ENCODE results near the gene HTD2.
"Not testable (repeated sequence)": the region's sequence is repeated elsewhere in the genome, so short reads cannot be mapped to it uniquely, and the experiment has no call there.

Gene HTD2

DNA sequence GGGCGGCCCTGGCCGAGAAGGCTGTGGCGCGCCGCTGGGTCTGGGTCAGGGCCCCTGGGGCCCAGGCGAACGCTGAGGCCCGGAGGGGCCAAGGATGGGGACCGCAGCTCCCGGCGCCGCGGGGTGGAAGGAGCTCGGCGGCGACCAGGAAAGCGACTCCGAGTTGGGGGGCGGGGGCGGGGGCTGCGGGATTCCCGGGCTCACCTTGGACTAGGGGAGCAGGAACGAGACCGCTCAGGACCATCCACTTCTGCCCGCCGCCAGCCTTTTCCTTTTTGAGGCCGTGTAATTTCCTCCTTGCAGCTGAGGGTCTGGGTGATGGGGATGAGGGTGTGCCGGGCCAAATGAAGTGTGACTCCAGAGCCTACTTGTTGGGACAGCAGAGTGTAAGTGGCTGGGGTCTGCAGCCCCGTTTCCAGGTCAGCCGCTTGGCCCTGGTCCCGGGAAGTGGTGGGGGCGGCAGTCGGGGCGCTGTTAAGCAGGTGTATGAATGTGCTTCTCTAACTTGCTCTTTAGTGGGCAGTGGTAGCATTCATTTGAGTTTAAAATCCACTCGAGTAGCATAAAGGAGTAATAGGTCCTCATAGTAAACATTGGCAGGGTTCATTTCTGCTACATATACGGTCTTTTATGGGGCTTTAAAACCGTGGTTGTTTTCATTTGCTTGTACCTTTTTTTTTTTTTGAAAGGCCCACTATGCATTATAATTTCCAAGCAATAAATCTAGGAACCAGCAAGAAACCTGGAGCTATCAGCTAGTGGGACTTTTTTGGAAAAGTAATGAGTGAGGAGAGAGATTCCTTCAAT is 27.1 kb downstream of the HTD2 start:
- DNase-seq: no peak

DNA sequence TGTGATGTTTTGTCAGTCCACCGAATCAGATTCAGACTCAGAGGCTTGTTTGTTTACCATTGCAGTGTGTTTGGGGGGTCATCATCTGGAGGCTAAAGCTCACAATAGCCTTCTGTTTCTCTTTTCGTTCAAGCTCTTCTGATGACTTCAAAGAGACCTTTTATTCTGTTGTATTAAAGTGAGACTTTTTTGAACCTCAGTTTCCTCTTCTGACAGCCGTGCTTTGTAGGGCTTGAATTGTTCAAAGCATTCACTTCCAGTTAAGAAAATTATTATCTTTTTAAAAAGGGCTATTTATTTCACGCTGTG is 27.6 kb downstream of the HTD2 start:
- DNase-seq: no peak

DNA sequence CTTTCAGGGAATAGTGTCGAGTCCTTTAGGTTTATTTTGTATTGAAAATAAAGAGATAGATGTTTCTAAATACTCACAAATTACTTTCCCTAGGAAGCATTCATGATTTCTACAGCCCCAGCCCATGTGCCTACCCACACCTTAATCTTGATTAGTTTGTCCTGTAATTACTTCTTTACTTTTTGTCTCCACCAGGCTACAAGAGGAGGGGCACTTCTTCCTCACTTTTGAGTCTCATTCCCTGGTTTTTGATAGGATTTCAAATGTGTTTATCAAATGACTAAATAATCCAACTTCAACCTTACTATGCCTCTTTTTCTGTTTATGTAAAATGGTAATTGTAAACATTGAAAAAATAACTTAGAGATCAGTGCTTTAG is 28.2 kb downstream of the HTD2 start:
- no peak for DNase-seq

DNA sequence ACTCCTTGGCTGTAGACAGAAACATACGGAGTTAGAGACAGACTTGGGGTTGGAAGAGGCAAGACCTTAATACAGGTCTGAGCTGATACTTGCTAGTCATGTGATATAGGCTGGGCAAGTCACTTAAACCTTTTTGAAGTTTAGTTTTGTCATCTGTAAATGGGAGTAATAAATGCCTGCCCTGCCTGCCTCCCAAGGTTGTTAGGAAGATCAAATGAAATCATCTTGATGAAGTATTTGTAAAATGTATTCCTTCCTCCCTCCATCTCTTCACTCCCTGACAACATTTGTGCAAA is 29.3 kb downstream of the HTD2 start:
- DNase-seq: no peak

DNA sequence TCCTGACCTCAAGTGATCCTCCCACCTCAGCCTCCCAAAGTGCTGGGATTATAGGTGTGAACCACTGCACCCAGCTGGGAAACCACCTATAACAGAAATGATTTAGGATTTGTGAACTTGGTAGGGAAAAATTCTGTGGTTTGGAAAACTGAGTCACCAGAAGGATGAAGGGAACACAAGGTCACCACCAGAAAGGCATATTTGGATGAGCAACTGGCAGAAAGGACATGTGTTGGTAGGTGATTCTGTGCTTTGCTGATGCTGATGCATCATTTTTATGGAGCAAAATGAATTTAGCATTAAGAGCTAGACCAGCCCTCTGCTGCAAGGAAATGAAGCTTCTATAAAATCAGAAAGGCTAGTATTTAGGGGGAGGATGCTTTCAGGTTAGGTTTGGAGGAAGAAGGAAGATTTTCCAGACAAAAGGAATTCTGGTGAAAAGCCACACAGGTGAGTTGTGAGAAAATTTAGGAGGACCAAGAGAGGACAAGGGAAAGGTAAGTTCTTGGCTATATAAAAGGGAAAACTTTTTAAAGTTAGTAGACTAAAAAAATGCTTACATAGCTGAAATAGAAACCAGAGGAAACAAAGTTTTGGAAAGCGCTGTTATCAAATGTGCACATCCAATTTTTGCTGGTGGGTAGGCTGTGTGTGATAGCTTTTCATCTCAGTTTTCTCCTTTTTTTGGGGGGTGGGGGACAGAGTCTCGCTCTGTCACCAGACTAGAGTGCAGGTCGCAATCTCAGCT is 30.0 kb downstream of the HTD2 start:
- DNase-seq: no peak

DNA sequence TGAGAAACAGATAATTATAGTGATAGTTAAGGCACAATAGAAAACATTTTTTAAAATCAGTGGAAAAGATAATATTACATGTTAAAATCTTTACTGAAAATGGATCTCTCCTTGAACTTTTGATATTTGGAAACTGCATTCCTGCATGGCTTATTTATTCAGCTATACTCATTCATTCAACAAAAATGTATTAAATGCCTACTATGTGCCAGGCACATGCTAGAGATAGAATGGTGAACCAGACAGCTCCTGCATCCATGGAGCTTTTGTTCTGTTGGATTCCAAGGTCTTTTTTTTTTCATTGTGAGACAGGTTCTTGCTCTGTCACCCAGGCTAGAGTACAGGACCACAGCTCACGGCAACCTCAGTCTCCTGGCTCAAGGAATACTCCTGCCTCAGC is 30.9 kb downstream of the HTD2 start:
- DNase-seq: no peak

DNA sequence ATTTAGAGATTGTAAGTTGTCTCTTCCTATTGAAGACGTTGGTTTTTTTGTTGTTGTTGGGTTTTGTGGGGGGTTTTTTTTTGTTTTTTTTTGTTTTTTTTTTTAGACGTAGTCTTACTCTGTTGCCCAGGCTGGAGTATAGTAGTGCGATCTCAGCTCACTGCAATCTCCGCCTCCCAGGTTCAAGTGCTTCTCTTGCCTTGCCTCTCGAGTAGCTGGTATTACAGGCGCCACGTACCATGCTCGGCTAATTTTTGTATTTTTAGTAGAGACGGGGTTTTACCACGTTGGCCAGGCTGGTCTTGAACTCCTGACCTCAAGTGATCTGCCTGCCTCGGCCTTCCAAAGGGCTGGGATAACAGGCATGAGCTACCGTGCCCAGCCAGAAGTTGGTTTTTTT is 32.8 kb downstream of the HTD2 start:
- not testable (repeated sequence) for DNase-seq

DNA sequence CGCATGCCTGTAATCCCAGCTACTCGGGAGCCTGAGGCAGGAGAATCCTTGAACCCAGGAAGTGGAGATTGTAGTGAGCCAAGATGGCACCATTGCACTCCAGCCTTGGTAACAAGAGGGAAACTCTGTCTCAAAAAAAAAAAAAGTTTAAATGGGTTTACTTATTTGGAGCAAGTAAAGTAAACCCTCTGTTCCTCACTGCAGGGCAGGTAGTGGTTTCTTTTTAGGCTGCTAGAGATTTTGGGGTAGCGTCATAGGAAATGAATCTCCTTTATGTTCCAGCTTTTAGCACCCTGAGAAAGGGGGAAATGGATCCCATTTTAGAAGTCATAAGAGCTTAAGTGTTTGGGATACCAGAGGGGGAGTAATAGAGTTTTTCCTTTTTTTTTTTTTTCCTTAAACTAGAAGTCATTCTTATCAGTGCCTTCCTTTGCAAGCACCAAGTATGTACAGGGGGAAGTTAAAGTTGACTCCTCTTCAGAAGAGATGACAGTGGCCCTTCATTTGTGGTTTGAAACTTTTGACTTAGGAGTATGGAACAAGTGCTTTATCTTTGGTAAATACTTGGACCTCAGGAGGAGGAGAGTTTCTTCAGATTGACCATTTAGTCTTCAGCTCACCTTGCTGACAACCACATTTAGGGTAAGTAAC is 34.4 kb downstream of the HTD2 start:
- DNase-seq: no peak

DNA sequence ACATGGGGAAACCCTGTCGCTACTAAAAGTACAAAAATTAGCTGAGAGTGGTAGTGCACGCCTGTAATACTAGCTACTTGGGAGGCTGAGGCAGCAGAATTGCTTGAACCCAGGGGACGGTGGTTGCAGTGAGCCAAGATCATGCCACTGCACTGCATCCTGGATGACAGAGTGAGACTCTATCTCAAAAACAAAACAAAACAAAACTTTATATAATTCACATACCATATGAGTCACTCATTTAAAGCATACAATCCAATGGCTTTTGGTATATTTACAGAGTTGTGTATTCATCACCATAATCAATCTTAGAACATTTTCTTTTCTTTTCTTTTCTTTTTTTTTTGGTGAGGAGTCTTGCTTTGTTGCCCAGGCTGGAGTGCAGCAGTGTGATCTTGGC is 35.1 kb downstream of the HTD2 start:
- no peak for DNase-seq

DNA sequence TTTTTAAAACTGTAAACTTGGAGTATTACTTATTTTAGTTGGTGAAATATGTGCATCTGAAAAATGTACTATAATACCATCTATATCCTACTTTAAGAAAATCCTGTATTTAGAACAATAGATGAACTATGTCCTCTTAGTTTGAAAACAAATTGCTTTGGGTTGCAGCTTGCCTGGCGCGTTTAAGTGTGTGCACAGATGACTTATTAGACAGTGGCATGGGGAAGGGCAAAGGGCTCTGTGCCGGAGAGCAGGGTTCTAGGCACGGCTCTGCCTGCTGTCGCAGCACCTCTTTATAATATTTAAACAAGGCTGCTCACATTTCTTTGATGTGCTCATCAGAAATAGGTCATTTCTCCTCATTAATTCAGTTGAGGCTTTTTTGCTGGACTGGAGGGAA is 36.4 kb downstream of the HTD2 start:
- DNase-seq: no peak

DNA sequence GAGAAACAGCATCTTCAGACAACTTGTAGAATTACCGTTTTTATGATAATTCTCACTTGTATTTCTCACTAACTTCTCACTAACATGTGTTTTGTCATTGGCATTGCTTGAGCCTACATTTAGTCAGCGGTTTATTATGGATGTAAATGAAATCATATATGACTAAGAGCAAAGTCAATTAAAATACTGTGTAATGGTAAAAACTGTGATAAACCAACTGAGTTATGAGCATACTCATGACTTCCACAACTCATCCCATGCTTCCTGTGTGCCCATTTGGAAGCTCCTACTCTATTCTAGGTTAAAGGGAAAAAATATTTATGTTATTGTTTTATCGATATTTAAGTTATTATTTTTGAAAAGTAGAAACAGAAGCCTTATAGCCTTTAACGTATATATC is 39.1 kb downstream of the HTD2 start:
- DNase-seq: no peak

DNA sequence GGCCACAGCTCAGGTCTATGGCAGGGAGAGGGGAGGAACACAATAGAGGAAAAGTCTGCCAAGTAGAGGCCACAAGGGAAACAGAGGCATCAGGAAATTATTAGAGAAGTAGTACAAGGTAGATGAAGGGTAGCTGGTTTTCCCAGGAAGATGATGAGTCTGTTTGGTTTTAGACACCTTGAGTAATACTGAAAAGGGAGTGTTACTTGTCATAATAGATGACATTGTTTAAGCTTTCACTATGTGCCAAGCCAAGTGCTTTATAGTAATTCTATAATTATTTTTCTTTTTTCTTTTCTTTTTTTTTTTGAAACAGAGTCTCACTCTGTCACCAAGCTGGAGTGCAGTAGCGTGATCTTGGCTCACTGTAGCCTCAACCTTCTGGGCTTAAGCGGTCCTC is 40.0 kb downstream of the HTD2 start:
- no peak for DNase-seq

DNA sequence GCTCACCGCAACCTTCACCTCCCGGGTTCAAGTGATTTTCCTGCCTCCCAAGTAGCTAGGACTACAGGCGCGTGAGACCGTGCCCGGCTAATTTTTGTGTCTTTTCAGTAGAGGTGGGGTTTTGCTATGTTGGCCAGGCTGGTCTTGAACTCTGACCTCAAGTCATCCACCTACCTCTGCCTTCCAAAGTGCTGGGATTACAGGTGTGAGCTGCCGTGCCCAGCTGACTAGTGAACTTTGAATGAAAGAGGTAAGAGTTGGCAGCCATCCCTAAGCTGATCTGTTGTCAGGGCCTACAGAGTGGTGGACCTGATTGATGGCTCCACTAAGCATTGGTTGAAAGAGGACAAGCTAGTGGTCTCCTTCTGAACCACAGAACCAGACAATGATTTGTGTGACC is 41.7 kb downstream of the HTD2 start:
- no peak for DNase-seq

DNA sequence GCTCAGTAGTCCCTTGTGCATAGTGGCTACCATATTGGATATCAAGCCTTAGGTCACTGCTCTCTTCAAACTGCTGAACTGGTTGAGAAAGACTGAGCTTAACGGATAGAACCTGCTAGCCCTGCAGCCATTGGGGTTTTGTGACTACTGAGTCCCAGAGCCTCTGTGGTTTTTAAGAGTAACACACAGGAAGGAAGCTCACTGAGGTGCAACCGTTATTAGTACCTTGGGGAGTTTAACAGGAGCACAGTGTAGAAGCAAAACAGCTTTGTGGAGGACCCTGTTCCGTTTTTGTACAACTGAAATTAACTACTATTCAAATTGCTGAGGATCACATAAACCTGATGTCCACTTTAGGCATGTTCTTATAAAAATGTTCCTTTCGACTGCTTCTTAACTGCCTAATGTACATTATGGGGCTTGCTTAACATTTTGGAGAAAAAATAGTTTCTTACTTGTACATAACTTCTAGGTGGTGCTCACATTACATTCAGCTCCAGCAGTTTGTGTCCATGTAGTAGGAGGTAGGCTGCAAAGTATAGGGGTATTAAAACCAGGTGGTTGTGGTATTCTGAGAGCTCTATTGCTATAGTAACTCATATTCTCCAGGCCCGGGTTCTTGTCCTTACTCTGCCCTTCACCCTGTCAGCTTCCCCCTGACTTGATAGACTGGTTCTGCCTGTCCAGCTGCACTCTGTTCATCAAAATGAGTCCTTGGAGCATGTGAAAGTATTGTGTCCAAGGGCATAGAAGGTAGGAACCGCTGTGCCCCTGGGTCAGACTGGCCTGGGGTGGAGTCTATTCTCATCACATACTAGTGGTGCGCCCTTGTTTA is 43.7 kb downstream of the HTD2 start:
- DNase-seq: peak; percentile 28

DNA sequence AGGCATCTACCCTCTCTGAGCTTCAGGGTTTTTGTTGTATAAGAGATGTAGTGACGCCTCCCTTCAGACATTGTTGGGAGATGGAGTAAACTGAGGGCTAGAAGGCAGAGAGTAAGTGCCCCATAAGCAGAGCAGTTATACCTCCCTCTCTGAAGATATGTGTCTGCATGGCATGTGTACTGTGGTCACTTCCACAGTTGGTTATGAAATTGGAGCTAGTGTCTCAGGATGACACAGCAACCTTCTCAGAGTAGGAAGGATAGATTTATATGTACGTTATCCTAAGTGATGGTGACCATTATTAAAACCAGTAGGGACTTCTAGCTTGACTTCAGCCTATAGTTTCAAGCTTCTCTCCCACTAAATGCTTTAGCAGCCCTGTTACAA is 44.3 kb downstream of the HTD2 start:
- DNase-seq: no peak

DNA sequence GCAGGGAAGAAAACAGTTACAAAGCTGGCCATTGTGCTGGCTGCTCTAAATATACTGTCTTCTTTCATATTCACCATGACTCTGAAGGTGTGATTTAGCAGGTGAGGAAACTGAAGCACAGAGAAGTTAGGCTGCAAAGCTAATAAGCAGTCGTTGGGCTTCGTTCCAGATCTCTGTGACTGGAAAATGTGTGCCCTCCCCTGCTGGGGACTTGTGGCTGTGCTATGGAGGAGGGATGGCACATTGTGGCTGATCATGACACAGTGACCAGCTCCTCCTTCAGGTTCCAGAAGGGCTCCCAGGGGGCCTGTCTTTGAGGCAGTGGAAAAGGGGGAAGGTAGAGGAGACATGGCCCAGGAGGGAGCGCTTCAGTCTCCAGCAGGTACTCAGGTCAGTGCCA is 45.6 kb downstream of the HTD2 start:
- no peak for DNase-seq

DNA sequence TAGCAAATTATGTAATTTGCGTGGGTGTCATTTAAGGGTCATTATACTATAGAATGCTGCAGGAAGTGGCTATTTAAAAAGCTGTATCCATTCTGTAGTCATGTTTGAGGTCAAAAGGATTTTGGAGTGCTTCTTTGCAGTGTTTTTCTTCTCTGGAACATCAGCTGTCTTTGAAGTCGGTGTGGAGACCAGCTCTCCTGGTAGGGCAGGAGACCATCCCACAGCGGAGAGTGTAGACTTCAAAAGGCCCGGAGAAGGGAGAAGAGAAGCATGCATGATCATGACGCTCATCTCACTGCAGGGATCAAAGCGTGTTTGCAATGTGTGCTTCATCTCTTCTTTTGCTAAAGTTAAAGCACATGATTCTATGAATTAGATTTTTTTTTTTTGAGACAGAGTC is 46.3 kb downstream of the HTD2 start:
- DNase-seq: no peak

DNA sequence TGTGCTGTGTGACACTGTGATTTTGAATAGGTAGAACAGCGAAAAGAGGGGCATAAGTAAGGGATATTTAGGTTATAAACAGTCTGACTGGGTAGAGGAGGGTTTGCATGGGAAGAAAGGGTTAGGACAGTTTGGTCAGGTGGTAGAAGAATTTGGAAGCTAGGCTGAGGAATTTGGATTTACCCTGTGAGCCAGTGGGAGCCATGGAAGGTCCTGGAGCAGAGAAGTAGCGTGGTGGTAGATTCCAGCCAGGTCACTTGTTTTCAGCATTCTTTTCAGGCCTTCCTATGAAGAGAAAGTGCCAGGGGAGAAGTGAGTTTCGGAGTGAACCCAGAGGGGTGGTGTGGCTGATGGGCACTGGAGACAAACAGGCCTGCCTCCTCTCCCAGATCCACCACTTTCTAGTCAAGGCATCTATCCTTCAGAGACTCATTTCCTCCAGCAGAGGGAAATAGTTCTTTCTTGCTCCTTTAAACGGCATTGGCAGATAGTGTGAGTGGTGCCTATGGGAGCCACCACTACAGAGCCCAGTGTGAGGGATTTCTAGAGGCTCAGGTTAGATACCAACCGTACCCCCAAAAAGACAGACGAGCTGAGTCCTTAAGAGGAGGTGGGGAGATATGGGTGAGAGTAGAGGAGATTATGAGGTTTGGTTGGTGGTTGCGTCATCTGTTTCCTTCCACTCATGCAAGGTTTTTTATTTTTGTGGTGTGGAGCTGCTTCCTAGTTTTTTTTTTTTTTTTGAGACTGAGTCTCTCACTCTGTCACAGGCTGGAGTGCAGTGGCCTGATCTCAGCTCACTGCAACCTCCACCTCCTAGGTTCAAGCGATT is 47.6 kb downstream of the HTD2 start:
- peak; percentile 42 for DNase-seq

DNA sequence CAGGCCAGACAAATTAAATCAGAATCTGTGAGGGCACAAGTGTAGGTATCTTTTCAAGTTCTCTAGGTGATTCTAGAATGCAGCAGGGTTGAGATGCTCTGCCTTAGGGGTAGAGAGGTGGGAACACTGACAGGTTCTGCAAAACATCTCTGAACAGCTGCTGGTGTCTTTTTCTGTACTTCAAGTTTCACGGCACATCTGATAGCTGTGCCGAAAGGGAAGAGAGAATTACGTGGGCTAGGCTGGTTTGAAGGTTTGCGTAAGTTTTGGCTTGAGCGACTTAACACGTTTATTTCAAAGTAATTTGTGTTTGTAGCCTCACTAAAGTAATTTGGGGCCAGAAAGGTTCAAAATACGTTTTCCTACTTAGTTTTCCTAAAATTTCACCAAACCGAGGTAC is 48.9 kb downstream of the HTD2 start:
- peak; percentile 33 for DNase-seq

DNA sequence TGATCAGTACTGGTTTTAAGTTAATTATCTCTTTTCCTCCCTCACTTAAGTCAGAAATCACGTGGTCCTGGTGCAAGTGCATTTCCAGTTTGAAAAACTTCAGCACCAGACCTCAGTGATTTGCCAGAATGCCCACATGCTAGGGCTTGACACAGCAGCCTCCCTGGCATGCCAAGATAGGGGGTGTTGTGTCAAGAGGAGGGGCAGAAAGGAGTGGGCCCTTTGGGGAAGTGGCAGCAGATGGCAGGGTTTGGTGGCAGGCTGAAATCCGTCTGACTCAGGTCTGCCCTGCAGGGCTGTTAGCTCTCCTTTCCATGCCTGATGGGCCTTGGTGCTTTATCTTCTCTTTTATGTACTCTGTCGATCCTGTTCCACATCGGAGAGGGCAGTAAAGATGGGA is 49.7 kb downstream of the HTD2 start:
- DNase-seq: peak; percentile 51

DNA sequence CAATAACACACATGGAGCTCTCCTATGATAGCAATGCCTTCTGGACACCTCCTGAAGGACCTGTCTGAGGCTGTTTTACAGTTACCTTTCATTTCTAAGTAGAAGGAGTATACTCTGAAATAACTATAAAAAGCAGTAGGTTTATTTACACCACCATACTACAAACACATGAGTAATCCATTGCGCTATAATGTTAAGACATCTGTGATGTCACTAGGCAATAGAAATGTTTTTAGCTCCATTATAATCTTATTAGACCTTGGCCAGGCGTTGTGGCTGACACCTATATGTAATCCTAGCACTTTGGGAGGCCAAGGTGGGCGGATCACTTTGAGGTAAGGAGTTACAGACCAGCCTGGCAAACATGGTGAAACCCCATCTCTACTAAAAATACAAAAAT is 51.1 kb downstream of the HTD2 start:
- no peak for DNase-seq

DNA sequence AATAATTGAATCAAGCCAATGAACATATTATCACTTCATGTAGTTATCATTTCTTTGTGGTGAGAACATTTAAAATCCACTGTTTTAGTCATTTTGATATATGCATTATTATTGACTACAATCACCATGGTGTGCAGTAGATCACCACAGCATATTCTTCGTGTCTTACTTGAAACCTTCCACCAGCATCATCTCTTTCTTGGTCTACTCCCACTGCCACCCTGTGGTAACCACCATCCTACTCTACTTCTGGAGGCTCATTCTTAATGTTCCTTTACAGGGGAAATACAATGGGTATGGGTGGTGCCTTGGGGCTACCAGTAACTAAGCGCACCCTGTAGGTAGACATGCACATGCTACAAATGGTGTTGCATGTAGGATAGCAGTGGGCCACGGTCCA is 51.8 kb downstream of the HTD2 start:
- no peak for DNase-seq

DNA sequence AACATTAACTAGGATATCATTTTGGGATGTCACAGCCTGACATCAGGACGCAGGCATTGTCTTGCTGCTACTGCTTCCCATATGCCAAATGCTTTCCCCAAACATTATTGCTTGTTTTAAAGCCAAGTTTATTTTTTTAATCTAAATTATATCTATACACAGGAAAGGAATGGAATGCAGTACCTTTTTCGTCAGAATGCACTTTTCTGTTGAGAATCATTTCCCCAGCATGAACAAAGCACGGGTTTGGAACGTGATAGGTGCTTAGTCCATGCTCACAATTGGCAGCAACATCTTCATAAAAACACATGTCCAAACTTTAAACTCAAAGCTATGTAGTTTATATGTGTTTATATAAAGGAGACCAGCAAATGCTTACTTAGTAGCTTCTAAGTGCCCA is 52.5 kb downstream of the HTD2 start:
- DNase-seq: no peak
